ENCODE data around the gene PHLPP2. TPM values are rescaled to one million over a fixed set of nuclear protein-coding genes. Genes with fewer than 3 reads are reported as not detected.
"Not testable (repeated sequence)": the region's sequence is repeated elsewhere in the genome, so short reads cannot be mapped to it uniquely, and the experiment has no call there.

Gene PHLPP2
- total and polyA plus RNA-seq, 4 donors: 12.7 to 24.1 (median 14.5) TPM

DNA sequence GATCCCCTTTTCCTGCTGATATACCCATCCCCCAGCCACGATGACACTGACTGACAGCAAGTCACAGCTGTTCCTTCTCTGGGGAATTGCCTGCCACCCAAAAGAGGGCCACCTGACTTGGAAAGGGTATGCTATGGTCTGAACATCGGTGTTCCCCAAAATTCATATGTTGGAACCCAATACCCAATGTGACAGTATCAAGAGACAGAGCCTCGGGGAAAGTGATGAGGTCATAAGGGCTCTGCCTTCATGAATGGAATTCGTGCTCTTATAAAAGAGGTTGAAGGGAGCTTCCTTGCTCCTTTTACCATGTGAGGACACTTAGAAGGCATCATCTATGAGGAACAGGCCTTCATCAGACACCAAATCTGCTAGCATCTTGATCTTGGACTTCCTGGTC is 106.1 kb downstream of the PHLPP2 start:
- H3K4me3 ChIP-seq (ENCODE audit: low read depth, low read length): no peak overlapping the region
- no peaks in the 10 kb centered on the region for H3K36me3 ChIP-seq (ENCODE audit: control insufficient read depth, insufficient read depth, low read length)
- no CpG with 5 or more reads among the region's 4 CpGs for WGBS (ENCODE audit: insufficient coverage)
- no peaks in the 10 kb centered on the region for H3K9me3 ChIP-seq (ENCODE audit: control insufficient read depth, insufficient read depth, low read length)
- no peaks in the 10 kb centered on the region for H3K4me1 ChIP-seq (ENCODE audit: control insufficient read depth, insufficient read depth, low read length)
- no peak overlapping the region for H3K27ac ChIP-seq (ENCODE audit: low read depth, low read length)
- DNase-seq (ENCODE audit: low read depth in 4 of 6, low spot score in 6 of 6): no peak
- peaks cover 4% of the 10 kb centered on the region for H3K27me3 ChIP-seq (ENCODE audit: control insufficient read depth, insufficient read depth, low read length)

DNA sequence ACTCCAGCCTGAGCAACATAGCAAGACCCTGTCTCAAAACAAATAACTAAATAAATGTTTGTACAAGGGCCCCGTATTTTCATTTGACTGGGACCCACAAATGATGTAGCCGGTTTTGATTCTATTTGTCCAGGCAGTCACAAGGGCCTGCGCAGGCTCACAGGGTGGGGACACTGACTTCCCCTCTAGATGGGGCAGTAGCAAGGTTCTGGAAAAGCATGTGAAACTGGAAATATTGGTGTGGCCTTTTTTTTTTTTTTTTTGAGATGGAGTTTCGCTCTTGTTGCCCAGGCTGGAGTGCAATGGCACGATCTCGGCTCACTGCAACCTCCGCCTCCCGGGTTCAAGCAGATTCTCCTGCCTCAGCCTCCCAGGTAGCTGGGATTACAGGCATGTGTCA is 109.5 kb downstream of the PHLPP2 start:
- WGBS (ENCODE audit: insufficient coverage): 96% methylated on average over 6 of the region's 8 CpGs
- not testable (repeated sequence) for DNase-seq (ENCODE audit: low read depth in 4 of 6, low spot score in 6 of 6)

DNA sequence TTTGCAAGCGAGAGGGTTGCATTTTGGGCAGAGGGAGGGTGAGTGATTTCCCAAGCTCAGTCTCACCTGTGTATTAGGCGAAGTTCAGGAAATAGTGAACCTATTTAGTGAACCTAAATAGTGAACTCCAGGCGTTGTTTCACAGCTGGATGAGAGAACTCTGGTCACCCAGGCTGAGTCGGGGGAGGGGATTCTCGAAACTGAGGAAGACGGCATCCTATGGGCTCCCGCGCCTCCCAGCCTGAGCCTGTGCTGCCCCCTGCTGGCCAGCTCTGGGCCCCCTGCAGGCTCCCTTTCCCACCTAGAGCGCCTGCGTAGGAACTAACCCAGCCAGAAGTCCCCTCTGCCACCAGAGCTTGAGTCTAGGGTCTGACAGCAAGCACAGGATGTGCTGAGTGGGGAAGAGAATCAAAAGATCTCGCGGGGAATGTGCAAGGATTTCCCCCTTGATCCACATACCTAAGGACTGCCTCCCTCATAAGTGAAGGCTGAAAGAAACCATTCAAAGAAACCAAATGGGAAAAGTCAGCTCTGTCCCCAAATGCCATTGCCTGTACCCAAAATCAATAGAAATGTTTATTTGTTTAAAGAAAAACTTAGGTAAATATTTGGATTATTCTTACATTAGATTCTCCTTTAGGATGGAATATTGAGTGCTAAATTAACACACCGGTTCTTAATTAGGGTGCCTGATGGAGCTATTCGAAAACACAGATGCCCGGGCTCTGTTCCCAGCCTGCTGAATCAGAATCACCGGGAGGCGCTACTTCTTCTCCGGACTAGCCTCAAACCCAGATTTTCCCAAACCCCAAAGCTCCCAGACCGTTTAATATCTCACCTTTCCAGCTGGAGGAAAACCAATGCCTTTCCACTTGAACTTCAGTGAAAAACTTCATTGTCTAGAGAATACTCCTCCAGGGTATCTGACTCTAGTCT is 113.3 kb downstream of the PHLPP2 start:
- Histone ChIP-seq H3K4me3 (ENCODE audit: low read depth, low read length) (no peak overlapping the region), H3K27ac (ENCODE audit: low read depth, low read length) (no peak overlapping the region), H3K36me3 (ENCODE audit: control insufficient read depth, insufficient read depth, low read length) (no peaks in the 10 kb centered on the region), H3K27me3 (ENCODE audit: control insufficient read depth, insufficient read depth, low read length) (peaks cover 2% of the 10 kb centered on the region), H3K9me3 (ENCODE audit: control insufficient read depth, insufficient read depth, low read length) (no peaks in the 10 kb centered on the region), H3K4me1 (ENCODE audit: control insufficient read depth, insufficient read depth, low read length) (peaks cover 3% of the 10 kb centered on the region)
- WGBS (ENCODE audit: insufficient coverage): 21% methylated on average over 15 of the region's 19 CpGs
- DNase-seq (ENCODE audit: low read depth in 4 of 6, low spot score in 6 of 6): peak; percentile 33 to 84 (median 54)

More for the DNA sequence above, 109.5 kb downstream of the PHLPP2 start:
- H3K27me3 ChIP-seq (ENCODE audit: control insufficient read depth, insufficient read depth, low read length); H3K4me1 ChIP-seq (ENCODE audit: control insufficient read depth, insufficient read depth, low read length); H3K9me3 ChIP-seq (ENCODE audit: control insufficient read depth, insufficient read depth, low read length); H3K36me3 ChIP-seq (ENCODE audit: control insufficient read depth, insufficient read depth, low read length); H3K4me3 ChIP-seq (ENCODE audit: low read depth, low read length); H3K27ac ChIP-seq (ENCODE audit: low read depth, low read length): not testable (repeated sequence)

DNA sequence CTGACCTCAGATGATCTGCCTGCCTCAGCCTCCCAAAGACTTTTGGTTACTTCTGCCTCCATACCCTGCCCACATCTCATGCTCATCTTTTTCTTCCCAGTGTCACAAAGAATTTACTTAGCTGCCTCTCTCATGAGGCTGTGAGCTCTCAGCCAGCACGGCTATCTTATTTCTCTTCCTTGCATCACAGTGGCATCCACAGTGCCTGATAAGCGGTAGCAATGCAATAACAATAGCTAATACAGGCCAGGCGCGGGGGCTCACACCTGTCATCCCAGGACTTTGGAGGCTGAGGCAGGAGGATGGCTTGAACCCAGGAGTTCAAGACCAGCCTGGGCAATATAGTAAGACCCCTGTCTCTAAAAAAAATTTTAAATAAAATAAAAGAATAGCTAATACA is 114.1 kb downstream of the PHLPP2 start:
- Histone ChIP-seq H3K4me3 (ENCODE audit: low read depth, low read length) (no peak overlapping the region), H3K36me3 (ENCODE audit: control insufficient read depth, insufficient read depth, low read length) (no peaks in the 10 kb centered on the region), H3K27ac (ENCODE audit: low read depth, low read length) (no peak overlapping the region), H3K27me3 (ENCODE audit: control insufficient read depth, insufficient read depth, low read length) (peaks cover 2% of the 10 kb centered on the region), H3K9me3 (ENCODE audit: control insufficient read depth, insufficient read depth, low read length) (no peaks in the 10 kb centered on the region), H3K4me1 (ENCODE audit: control insufficient read depth, insufficient read depth, low read length) (peaks cover 3% of the 10 kb centered on the region)
- no peak for DNase-seq (ENCODE audit: low read depth in 4 of 6, low spot score in 6 of 6)
- WGBS (ENCODE audit: insufficient coverage): 100% methylated on average over 1 of the region's 4 CpGs

DNA sequence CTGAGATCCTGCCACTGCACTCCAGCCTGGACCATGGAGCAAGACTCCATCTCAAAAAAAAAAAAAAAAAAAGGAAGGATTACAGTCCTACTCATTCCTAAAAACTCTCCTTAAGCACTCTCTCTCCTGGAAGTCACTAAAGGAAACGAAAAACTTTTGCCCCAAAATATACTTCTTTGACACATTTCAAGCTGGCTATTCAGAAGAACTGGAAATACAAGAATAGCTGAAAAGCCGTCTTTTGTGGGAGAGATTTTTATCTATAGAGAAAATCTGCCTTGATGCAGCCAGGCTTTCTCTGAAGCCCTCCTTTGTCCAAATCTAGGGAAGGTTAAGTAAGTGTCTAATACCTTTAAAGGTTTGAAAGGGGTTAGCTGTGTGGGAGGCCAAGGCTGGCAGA is 115.4 kb downstream of the PHLPP2 start:
- no CpG with 5 or more reads among the region's 2 CpGs for WGBS (ENCODE audit: insufficient coverage)
- Histone ChIP-seq H3K9me3 (ENCODE audit: control insufficient read depth, insufficient read depth, low read length) (no peaks in the 10 kb centered on the region), H3K27me3 (ENCODE audit: control insufficient read depth, insufficient read depth, low read length) (peaks cover 2% of the 10 kb centered on the region), H3K27ac (ENCODE audit: low read depth, low read length) (no peak overlapping the region), H3K4me3 (ENCODE audit: low read depth, low read length) (no peak overlapping the region), H3K36me3 (ENCODE audit: control insufficient read depth, insufficient read depth, low read length) (no peaks in the 10 kb centered on the region), H3K4me1 (ENCODE audit: control insufficient read depth, insufficient read depth, low read length) (peaks cover 3% of the 10 kb centered on the region)
- DNase-seq (ENCODE audit: low read depth in 4 of 6, low spot score in 6 of 6): no peak

DNA sequence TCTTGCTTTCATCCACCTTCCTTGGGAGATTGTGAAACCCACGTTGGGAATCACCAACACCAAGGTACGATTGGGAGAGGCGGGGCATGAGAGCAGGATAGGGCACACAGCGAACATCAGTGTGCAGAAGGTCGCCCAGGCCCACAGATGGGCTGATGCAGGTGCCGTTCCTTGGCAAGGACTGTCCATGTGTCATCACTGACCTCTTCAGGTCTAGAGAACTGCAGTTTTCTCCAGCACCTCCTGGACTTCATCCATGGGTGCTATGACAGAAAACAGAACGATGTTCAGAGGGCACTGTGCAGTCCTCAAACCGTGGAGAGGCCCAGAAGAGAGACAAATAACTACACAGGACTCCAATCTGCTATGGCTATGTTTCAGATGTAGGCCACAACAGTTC is 123.7 kb downstream of the PHLPP2 start:
- DNase-seq (ENCODE audit: low read depth in 4 of 6, low spot score in 6 of 6): no peak
- no peak overlapping the region for H3K4me3 ChIP-seq (ENCODE audit: low read depth, low read length)
- no peaks in the 10 kb centered on the region for H3K9me3 ChIP-seq (ENCODE audit: control insufficient read depth, insufficient read depth, low read length)
- 77% methylated on average over 8 of the region's 8 CpGs for WGBS (ENCODE audit: insufficient coverage)
- no peaks in the 10 kb centered on the region for H3K36me3 ChIP-seq (ENCODE audit: control insufficient read depth, insufficient read depth, low read length)
- H3K27ac ChIP-seq (ENCODE audit: low read depth, low read length): no peak overlapping the region
- H3K27me3 ChIP-seq (ENCODE audit: control insufficient read depth, insufficient read depth, low read length): no peaks in the 10 kb centered on the region
- H3K4me1 ChIP-seq (ENCODE audit: control insufficient read depth, insufficient read depth, low read length): no peaks in the 10 kb centered on the region

DNA sequence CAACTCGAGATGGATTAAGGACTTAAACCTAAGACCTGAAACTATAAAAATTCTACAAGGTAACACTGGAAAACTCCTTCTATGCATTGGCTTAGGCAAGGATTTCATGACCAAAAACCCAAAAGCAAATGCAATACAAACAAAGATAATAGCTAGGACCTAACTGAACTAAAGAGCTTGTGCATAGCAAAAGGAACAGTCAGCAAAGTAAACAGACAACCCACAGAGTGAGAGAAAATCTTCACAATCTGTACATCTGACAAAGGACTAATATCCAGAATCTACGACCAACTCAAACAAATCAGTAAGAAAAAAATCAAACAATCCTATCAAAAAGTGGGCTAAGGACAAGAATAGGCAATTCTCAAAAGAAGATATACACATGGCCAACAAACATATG is 126.1 kb downstream of the PHLPP2 start:
- H3K9me3 ChIP-seq (ENCODE audit: control insufficient read depth, insufficient read depth, low read length); H3K36me3 ChIP-seq (ENCODE audit: control insufficient read depth, insufficient read depth, low read length); DNase-seq (ENCODE audit: low read depth in 4 of 6, low spot score in 6 of 6); H3K27ac ChIP-seq (ENCODE audit: low read depth, low read length); H3K4me3 ChIP-seq (ENCODE audit: low read depth, low read length); H3K4me1 ChIP-seq (ENCODE audit: control insufficient read depth, insufficient read depth, low read length); H3K27me3 ChIP-seq (ENCODE audit: control insufficient read depth, insufficient read depth, low read length): not testable (repeated sequence)
- no CpG with 5 or more reads among the region's 2 CpGs for WGBS (ENCODE audit: insufficient coverage)

DNA sequence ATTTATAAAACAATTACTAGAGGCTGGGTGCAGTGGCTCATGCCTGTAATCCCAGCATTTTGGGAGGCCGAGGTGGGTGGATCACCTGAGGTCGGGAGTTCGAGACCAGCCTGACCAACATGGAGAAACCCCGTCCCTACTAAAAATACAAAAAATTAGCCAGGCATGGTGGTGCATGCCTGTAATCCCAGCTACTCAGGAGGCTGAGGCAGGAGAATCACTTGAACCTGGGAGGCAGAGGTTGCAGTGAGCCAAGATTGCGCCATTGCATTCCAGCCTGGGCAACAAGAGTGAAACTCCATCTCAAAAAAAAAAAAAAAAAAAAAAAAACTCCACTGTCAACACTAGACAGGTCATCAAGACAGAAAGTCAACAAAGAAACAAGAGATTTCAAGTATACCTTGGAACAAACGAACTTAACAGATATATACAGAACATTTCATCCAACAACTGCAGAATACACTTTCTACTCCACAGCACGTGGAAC is 129.1 kb downstream of the PHLPP2 start:
- H3K9me3 ChIP-seq (ENCODE audit: control insufficient read depth, insufficient read depth, low read length); H3K27ac ChIP-seq (ENCODE audit: low read depth, low read length); H3K4me3 ChIP-seq (ENCODE audit: low read depth, low read length); H3K4me1 ChIP-seq (ENCODE audit: control insufficient read depth, insufficient read depth, low read length); H3K27me3 ChIP-seq (ENCODE audit: control insufficient read depth, insufficient read depth, low read length); DNase-seq (ENCODE audit: low read depth in 4 of 6, low spot score in 6 of 6); H3K36me3 ChIP-seq (ENCODE audit: control insufficient read depth, insufficient read depth, low read length): not testable (repeated sequence)
- WGBS (ENCODE audit: insufficient coverage): 80% methylated on average over 1 of the region's 7 CpGs

Measured in spinal cord (tissue), 10 donors.